SU-DHL-6 (cell line): ENCODE measurements around the gene TP73.

ENCODE experiments used
- EZH2phosphoT487 ChIP-seq: fragments of 200-600 bp; sonication (generic), shearing (Covaris generic); conservative IDR thresholded peaks from 2 replicates; pipeline ENCODE4 v1.6.1; 2018; ENCODE audit warnings: mild to moderate bottlenecking, antibody characterized with exemption, low read length, moderate library complexity, mixed read lengths
- TF ChIP-seq, protein P1 (sequence below): fragments of 200-600 bp; sonication (generic); IDR thresholded peaks from one replicate; pipeline ENCODE4 v1.5.1; 2017; ENCODE audit warnings: antibody characterized with exemption, mild to moderate bottlenecking, low read length, moderate library complexity; ENCODE audit not compliant: insufficient read depth, poor library complexity, severe bottlenecking

DNA sequence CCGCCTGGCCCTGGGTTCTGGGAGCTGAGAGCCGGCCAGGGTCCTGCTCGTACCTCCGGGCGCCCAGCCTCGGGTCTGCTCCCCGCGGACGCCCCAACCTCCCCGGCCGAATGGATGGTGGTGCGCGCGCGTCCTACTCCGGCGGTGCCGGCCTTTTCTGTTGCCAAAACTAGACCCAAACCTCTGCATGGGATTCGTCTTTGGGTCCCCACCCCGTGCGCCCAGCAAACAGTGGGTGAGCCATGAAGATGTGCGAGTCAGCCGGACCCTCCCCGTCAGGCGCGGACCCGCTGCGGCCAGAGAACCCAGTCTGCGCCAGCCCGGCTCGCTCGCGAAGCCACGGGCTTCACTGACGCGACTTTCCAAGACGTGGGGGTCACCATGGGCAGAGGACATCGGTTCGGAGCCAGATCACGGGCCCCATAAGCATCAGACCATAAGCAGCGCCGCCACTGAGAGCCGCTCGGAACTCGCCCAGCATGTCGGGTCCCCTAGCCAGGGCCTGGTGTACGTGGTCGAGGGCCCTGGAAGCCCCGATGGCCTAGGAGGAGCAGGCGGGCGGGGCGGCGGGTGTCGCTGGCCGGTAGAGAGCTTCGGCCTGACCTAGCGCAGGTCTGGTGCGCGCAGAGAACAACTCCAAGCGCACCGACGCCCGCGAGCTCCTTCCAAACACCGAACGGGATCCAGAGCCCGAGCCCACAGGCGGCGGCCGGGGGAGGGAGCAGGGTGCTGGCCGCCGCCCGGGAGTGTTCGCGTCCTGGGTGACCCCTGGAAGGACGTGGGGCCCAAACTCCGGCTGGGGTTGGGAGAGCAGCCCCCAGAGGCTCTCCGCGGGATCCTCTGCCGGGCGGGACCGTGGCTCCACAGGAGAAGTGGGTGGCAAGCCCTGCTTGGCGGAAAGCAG, 1.0 kb upstream of the TP73 start:
- TF ChIP-seq, protein P1, sequence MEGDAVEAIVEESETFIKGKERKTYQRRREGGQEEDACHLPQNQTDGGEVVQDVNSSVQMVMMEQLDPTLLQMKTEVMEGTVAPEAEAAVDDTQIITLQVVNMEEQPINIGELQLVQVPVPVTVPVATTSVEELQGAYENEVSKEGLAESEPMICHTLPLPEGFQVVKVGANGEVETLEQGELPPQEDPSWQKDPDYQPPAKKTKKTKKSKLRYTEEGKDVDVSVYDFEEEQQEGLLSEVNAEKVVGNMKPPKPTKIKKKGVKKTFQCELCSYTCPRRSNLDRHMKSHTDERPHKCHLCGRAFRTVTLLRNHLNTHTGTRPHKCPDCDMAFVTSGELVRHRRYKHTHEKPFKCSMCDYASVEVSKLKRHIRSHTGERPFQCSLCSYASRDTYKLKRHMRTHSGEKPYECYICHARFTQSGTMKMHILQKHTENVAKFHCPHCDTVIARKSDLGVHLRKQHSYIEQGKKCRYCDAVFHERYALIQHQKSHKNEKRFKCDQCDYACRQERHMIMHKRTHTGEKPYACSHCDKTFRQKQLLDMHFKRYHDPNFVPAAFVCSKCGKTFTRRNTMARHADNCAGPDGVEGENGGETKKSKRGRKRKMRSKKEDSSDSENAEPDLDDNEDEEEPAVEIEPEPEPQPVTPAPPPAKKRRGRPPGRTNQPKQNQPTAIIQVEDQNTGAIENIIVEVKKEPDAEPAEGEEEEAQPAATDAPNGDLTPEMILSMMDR: no peak
- no peak for TF ChIP-seq EZH2phosphoT487
